Heart right ventricle (tissue), 16 donors: ENCODE measurements around the gene MACROD2. TPM values are rescaled to one million over a fixed set of nuclear protein-coding genes. Genes with fewer than 3 reads are reported as not detected.

ENCODE experiments used
- ATAC-seq, 8 donors: fragments of 200-7000 bp; cut with Tn5 transposase; one replicate each; pipeline ENCODE4 v1.9.1; 2020; ENCODE audit warnings: mild to moderate bottlenecking in 8 of 8, moderate library complexity in 8 of 8, moderate number of reproducible peaks in 1 of 8
- DNase-seq, 2 donors: peaks; one replicate each; pipeline ENCODE4 v3.0.0-alpha.2; 2020
- H3K27ac ChIP-seq, 10 donors: fragments of 200-600 bp; sonication (generic) in 2 of 10; one replicate each; pipeline versions ENCODE4 v1.5.0 to v1.8.0; 2020 to 2022; ENCODE audit warnings: mild to moderate bottlenecking in 3 of 10
- H3K27me3 ChIP-seq, 7 donors: fragments of 200-600 bp; one replicate each; pipeline ENCODE4 v1.8.0; 2021 to 2022; ENCODE audit warnings: mild to moderate bottlenecking in 2 of 7
- H3K36me3 ChIP-seq, 9 donors: fragments of 200-600 bp; sonication (generic) in 1 of 9; one replicate each; pipeline versions ENCODE4 v1.5.0 to v1.8.0; 2020 to 2022; ENCODE audit warnings: mild to moderate bottlenecking in 2 of 9
- H3K4me1 ChIP-seq, 9 donors: fragments of 200-600 bp; sonication (generic) in 1 of 9; one replicate each; pipeline versions ENCODE4 v1.5.0 to v1.8.0; 2020 to 2022; ENCODE audit warnings: mild to moderate bottlenecking in 4 of 9
- H3K4me3 ChIP-seq, 10 donors: fragments of 200-600 bp; sonication (generic) in 2 of 10; one replicate each; pipeline versions ENCODE4 v1.5.0 to v1.8.0; 2020 to 2022; ENCODE audit warnings: mild to moderate bottlenecking in 7 of 10, moderate library complexity in 2 of 10
- H3K9me3 ChIP-seq, 11 donors: fragments of 200-600 bp in 10 of 11; sonication (generic) in 2 of 11; one replicate each; pipeline versions ENCODE4 v1.5.0 to v1.8.0; 2013 to 2022; ENCODE audit warnings: mild to moderate bottlenecking in 2 of 11, control low read depth in 1 of 11, moderate library complexity in 1 of 11
- WGBS, 2 donors: extraction: QIAGEN DNeasy Blood & Tissue Kit; methylation state at CpG; one replicate each; pipeline ENCODE4 v1.1.7; 2013; ENCODE audit warnings: inconsistent platforms in 1 of 2; 5-methylcytosine and 5-hydroxymethylcytosine counted together
- intact Hi-C, 10 donors: fragments of 100-400 bp; cut with DNase I; formaldehyde crosslinking; loops; one replicate each; pipeline versions ENCODE4 v1.11.1 to v1.14.2; 2022
- polyA plus RNA-seq, 2 donors: library from polyadenylated mRNA; stranded (reverse); fragments of 200-250 nt; gene quantifications; one replicate each; pipeline ENCODE4 v1.2.3, GENCODE V29; 2013
- total RNA-seq, 10 donors: library from RNA; stranded (reverse); fragmentation: NEBNext Ultra II Directional in 3 of 10; extraction: Animal tissue kit (Norgen Biotek cat#: 25700) in 3 of 10; gene quantifications; one replicate each; pipeline versions ENCODE4 v1.2.1 to v1.2.4, GENCODE V29; 2021 to 2023
- TF ChIP-seq, protein P1 (sequence below), 9 donors: fragments of 200-600 bp; sonication (generic) in 2 of 9; IDR thresholded peaks; one replicate each; pipeline versions ENCODE4 v1.5.0 to v1.8.0; 2021 to 2022; ENCODE audit warnings: antibody characterized with exemption in 9 of 9, mild to moderate bottlenecking in 5 of 9, moderate library complexity in 1 of 9
- donor health status: Arrhythmogenic right ventricular cardiomyopathy.
- donor health status: ischemic (EF 13 %, LVEDD 7.1; RV severe dilation, severe dysfunction).
- donor health status: healthy with polysubstance abuse.
- donor health status: DM: no; HTN: yes; CAD: no.
- donor health status: DM: no; HTN: no; CAD: no.
- donor health status: ischemic (EF 25% LVEDD 6.9; RV normal size, moderate dysfunction).
- donor health status: ischemic (EF 25% LVEDD 5.7; RV mildly dilated, moderate dysfunction).
- donor health status: healthy.
- donor health status: DM: yes; HTN: yes; CAD: no.
- donor health status: Ischemic cardiomyopathy.
- donor health status: ischemic (EF 35%, LVEDD 5.7; RV mildly dilated, moderate dysfunction).
- donor health status: nonischemic (EF 11% LVEDD 7.7; RV severe dilation, severe dysfunction).
- donor health status: DM: yes; HTN: yes; CAD: no.
- donor health status: PGD.
- donor health status: ischemic (EF 29% LVEDD 5.4; RV normal size, mild dysfunction).
- donor health status: nonischemic (EF 23%, LVEDD 6.1; RV moderate dilation, normal function).

MACROD2 gene
- total and polyA plus RNA-seq, 12 donors = 0.28 to 6.4 (median 4.1) TPM

DNA sequence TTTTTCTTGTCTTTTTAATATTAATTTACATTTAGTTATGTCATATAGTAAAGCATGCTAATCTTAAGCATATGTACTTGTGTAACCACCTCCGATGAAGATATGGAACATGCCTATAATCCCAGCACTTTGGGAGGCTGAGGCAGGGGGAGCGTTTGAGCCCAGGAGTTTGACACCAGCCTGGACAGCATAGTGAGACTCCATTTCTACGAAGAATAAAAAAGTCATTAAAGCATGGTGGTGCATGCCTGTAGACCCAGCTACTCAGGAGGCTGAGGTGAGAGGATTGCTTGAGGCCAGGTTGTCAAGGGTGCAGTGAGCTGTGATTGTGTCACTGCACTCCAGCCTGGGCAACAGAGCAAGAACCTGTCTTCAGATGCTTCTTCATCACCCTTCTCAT lies 970.9 kb downstream of the MACROD2 start:
- DNase-seq (no peak), ATAC-seq (no peak)
- 91% methylated on average over 3 of the region's 3 CpGs for WGBS, 2 donors
- TF ChIP-seq, protein P1, sequence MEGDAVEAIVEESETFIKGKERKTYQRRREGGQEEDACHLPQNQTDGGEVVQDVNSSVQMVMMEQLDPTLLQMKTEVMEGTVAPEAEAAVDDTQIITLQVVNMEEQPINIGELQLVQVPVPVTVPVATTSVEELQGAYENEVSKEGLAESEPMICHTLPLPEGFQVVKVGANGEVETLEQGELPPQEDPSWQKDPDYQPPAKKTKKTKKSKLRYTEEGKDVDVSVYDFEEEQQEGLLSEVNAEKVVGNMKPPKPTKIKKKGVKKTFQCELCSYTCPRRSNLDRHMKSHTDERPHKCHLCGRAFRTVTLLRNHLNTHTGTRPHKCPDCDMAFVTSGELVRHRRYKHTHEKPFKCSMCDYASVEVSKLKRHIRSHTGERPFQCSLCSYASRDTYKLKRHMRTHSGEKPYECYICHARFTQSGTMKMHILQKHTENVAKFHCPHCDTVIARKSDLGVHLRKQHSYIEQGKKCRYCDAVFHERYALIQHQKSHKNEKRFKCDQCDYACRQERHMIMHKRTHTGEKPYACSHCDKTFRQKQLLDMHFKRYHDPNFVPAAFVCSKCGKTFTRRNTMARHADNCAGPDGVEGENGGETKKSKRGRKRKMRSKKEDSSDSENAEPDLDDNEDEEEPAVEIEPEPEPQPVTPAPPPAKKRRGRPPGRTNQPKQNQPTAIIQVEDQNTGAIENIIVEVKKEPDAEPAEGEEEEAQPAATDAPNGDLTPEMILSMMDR (IDR thresholded peaks at IDR 0.05) = no peak
- Histone ChIP-seq H3K4me1 (no peaks in the 10 kb centered on the region), H3K9me3 (no peaks in the 10 kb centered on the region), H3K4me3 (no peak overlapping the region), H3K27me3 (no peaks in the 10 kb centered on the region), H3K27ac (no peak overlapping the region), H3K36me3 (no peaks in the 10 kb centered on the region)
- intact Hi-C loops = no loop called here

DNA sequence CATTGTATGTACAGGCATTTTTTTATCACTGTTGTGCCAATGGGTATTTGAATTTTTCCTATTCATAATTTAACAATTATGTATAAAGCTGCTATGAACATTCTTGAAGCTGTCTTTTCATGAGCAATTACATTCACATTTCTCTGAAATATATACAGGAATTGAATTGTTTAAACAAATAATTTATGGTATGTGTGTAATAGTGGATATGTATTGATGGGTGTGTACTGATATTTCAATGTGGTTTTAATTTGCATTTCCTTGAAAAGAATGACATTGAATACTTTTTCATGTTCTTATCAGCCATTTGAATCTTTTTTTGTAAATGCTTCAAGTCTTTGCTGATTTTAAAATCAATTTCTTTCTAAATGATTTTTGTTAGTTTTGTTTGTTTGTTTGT lies 971.5 kb downstream of the MACROD2 start:
- no peaks in the 10 kb centered on the region for H3K4me1 ChIP-seq
- DNase-seq (no peak), ATAC-seq (no peak)
- H3K36me3 ChIP-seq = no peaks in the 10 kb centered on the region
- TF ChIP-seq, protein P1 (IDR thresholded peaks at IDR 0.05) = no peak
- intact Hi-C loops = no loop called here
- no peak overlapping the region for H3K4me3 ChIP-seq
- no peak overlapping the region for H3K27ac ChIP-seq
- H3K27me3 ChIP-seq = no peaks in the 10 kb centered on the region
- no peaks in the 10 kb centered on the region for H3K9me3 ChIP-seq

DNA sequence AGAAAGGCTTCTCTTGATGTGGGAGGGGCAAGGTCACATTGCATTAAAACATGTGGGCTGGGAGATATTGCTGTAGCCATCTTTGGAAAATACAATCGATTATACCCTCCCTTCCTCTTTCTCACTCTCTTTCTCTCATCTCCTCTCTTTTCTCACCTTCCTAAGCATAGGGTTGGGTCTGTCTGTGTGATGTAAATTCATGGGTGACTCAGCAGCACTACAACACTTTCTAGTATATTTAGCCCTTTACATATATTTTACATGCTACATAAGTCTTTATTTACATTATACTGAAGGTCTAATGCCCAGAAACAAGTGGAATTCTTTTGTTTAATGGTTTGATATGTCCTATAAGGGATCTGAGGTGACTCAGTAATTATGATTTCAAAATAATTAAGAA lies 976.9 kb downstream of the MACROD2 start:
- ATAC-seq (no peak), DNase-seq (no peak)
- 84 to 88% methylated on average over 1 of the region's 1 CpG for WGBS, 2 donors
- Histone ChIP-seq H3K36me3 (no peaks in the 10 kb centered on the region), H3K4me3 (no peak overlapping the region), H3K27ac (no peak overlapping the region), H3K27me3 (no peaks in the 10 kb centered on the region), H3K9me3 (no peaks in the 10 kb centered on the region), H3K4me1 (no peaks in the 10 kb centered on the region)
- intact Hi-C loops = no loop called here
- TF ChIP-seq, protein P1 (IDR thresholded peaks at IDR 0.05) = no peak

DNA sequence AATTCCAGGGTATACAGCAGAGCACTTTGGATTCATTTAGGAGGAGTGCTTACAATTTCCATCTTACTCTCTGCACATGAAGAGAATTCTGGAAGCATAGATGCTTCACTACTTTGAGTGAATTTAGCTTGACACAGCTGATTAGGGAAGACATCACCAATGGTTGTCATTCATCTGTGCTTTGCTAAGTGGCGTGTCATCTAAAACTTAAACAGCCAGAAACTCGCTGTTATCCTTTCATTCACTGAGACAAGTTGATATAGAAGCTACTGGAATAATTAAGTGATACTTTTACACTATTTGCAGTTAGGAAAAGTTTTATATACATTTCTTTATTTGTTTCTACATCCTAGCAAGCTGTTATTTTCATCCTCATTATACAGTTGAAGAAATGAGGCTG lies 977.4 kb downstream of the MACROD2 start:
- ATAC-seq = no peak
- H3K27me3 ChIP-seq = no peaks in the 10 kb centered on the region
- no peak overlapping the region for H3K27ac ChIP-seq
- no peaks in the 10 kb centered on the region for H3K36me3 ChIP-seq
- intact Hi-C loops = no loop called here
- no peaks in the 10 kb centered on the region for H3K9me3 ChIP-seq
- TF ChIP-seq, protein P1 (IDR thresholded peaks at IDR 0.05) = no peak
- H3K4me3 ChIP-seq = no peak overlapping the region
- WGBS, 2 donors = 90% methylated on average over 2 of the region's 2 CpGs
- DNase-seq = no peak
- no peaks in the 10 kb centered on the region for H3K4me1 ChIP-seq
